ENCODE results near the gene SMC4. TPM values are rescaled to one million over a fixed set of nuclear protein-coding genes. Genes with fewer than 3 reads are reported as not detected.

The SMC4 gene
- total RNA-seq, 1 donor from 2014 or later, result 83.2 TPM

DNA sequence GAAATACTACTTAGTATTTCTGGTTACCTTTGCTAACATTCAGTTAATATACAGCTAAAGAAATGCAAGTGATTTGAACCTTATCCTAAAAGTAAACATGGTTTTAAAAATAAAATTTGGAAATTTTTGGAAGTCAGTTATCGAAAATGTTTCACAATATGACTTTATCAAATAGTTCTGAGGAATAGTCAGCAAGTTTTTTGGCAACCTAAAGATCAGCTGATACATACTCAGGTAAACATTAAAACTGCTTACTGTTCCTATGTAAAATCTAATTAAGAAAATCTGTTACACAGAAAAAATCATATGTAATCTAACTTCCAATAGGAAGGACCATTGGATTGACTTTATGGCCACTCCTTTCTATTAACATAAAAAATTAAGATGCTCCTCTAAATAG is 24.5 kb upstream of the SMC4 start:
- H3K9me3 Mint-ChIP-seq (ENCODE audit: low read depth), result no peaks in the 10 kb centered on the region
- TF ChIP-seq, protein P1, sequence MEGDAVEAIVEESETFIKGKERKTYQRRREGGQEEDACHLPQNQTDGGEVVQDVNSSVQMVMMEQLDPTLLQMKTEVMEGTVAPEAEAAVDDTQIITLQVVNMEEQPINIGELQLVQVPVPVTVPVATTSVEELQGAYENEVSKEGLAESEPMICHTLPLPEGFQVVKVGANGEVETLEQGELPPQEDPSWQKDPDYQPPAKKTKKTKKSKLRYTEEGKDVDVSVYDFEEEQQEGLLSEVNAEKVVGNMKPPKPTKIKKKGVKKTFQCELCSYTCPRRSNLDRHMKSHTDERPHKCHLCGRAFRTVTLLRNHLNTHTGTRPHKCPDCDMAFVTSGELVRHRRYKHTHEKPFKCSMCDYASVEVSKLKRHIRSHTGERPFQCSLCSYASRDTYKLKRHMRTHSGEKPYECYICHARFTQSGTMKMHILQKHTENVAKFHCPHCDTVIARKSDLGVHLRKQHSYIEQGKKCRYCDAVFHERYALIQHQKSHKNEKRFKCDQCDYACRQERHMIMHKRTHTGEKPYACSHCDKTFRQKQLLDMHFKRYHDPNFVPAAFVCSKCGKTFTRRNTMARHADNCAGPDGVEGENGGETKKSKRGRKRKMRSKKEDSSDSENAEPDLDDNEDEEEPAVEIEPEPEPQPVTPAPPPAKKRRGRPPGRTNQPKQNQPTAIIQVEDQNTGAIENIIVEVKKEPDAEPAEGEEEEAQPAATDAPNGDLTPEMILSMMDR (IDR thresholded peaks at IDR 0.05; ENCODE audit: unreplicated experiment), result no peak
- H3K4me1 Mint-ChIP-seq (ENCODE audit: low read depth), result peaks cover 11% of the 10 kb centered on the region
- no peak overlapping the region for H3K4me3 Mint-ChIP-seq (ENCODE audit: low read depth)
- no peak overlapping the region for H3K27ac Mint-ChIP-seq
- peaks cover 11% of the 10 kb centered on the region for H3K36me3 Mint-ChIP-seq (ENCODE audit: insufficient read depth)
- H3K27me3 Mint-ChIP-seq, result no peaks in the 10 kb centered on the region
- no peak for DNase-seq (ENCODE audit: low spot score, unreplicated experiment)

GRCh38 chr3:160376681-160377080 is 22.8 kb upstream of the SMC4 start:
- no peaks in the 10 kb centered on the region for H3K27me3 Mint-ChIP-seq
- TF ChIP-seq, protein P1 (IDR thresholded peaks at IDR 0.05; ENCODE audit: unreplicated experiment), result no peak
- DNase-seq (ENCODE audit: low spot score, unreplicated experiment), result no peak
- no peak overlapping the region for H3K4me3 Mint-ChIP-seq (ENCODE audit: low read depth)
- H3K4me1 Mint-ChIP-seq (ENCODE audit: low read depth), result peaks cover 13% of the 10 kb centered on the region
- no peak overlapping the region for H3K27ac Mint-ChIP-seq
- peaks cover 12% of the 10 kb centered on the region for H3K36me3 Mint-ChIP-seq (ENCODE audit: insufficient read depth)
- H3K9me3 Mint-ChIP-seq (ENCODE audit: low read depth), result no peaks in the 10 kb centered on the region

GRCh38 chr3:160378331-160379109 is 20.9 kb upstream of the SMC4 start:
- H3K27ac Mint-ChIP-seq, result no peak overlapping the region
- H3K4me3 Mint-ChIP-seq (ENCODE audit: low read depth), result no peak overlapping the region
- peaks cover 10% of the 10 kb centered on the region for H3K36me3 Mint-ChIP-seq (ENCODE audit: insufficient read depth)

GRCh38 chr3:160379628-160380214 is 19.7 kb upstream of the SMC4 start:
- no peaks in the 10 kb centered on the region for H3K9me3 Mint-ChIP-seq (ENCODE audit: low read depth)
- H3K4me1 Mint-ChIP-seq (ENCODE audit: low read depth), result peaks cover 20% of the 10 kb centered on the region
- no peaks in the 10 kb centered on the region for H3K27me3 Mint-ChIP-seq
- TF ChIP-seq, protein P1 (IDR thresholded peaks at IDR 0.05; ENCODE audit: unreplicated experiment), result no peak
- no peak overlapping the region for H3K27ac Mint-ChIP-seq
- peaks cover 2% of the 10 kb centered on the region for H3K36me3 Mint-ChIP-seq (ENCODE audit: insufficient read depth)
- no peak for DNase-seq (ENCODE audit: low spot score, unreplicated experiment)
- H3K4me3 Mint-ChIP-seq (ENCODE audit: low read depth), result no peak overlapping the region

More at GRCh38 chr3:160378331-160379109, 20.9 kb upstream of the SMC4 start:
- H3K4me1 Mint-ChIP-seq (ENCODE audit: low read depth), result peaks cover 24% of the 10 kb centered on the region
- H3K27me3 Mint-ChIP-seq, result no peaks in the 10 kb centered on the region
- TF ChIP-seq, protein P1 (IDR thresholded peaks at IDR 0.05; ENCODE audit: unreplicated experiment), result no peak
- no peaks in the 10 kb centered on the region for H3K9me3 Mint-ChIP-seq (ENCODE audit: low read depth)
- no peak for DNase-seq (ENCODE audit: low spot score, unreplicated experiment)

DNA sequence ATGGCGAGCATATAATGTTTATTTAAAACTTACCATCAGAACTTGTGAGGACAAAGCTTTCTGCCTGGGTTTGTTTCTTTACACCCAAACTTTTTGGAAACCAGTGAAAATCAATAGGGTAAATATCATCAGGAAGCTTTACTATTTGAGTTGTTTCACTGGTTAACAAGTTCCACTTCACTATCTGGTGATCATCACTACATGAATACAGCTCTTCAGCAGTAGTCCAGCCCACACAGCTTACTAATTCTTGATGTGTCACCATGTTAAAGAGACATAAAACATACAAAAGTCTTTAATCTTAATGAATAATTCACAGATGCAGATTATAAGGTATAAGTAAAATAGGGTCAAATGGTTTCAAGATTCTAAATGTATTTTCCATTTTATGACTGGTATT is 18.0 kb upstream of the SMC4 start:
- peaks cover 23% of the 10 kb centered on the region for H3K4me1 Mint-ChIP-seq (ENCODE audit: low read depth)
- peaks cover 2% of the 10 kb centered on the region for H3K36me3 Mint-ChIP-seq (ENCODE audit: insufficient read depth)
- no peak overlapping the region for H3K4me3 Mint-ChIP-seq (ENCODE audit: low read depth)
- TF ChIP-seq, protein P1 (IDR thresholded peaks at IDR 0.05; ENCODE audit: unreplicated experiment), result no peak
- no peak overlapping the region for H3K27ac Mint-ChIP-seq
- DNase-seq (ENCODE audit: low spot score, unreplicated experiment), result no peak
- no peaks in the 10 kb centered on the region for H3K9me3 Mint-ChIP-seq (ENCODE audit: low read depth)
- no peaks in the 10 kb centered on the region for H3K27me3 Mint-ChIP-seq
